NB4 (cell line): Measurements from ENCODE around the gene CLVS2.

ENCODE experiments used
- POLR2A ChIP-seq: IDR thresholded peaks from 2 replicates; pipeline ENCODE4 v1.6.1; 2011; ENCODE audit warnings: mild to moderate bottlenecking; ENCODE audit not compliant: insufficient read length; ENCODE audit errors: extremely low read depth
- TF ChIP-seq, protein P1 (sequence below): IDR thresholded peaks from one replicate; pipeline ENCODE4 v1.5.1; 2012; ENCODE audit warnings: low read depth, low read length

GRCh38 chr6:122956376-122956775 lies 39.7 kb upstream of the CLVS2 start:
- TF ChIP-seq, protein P1, sequence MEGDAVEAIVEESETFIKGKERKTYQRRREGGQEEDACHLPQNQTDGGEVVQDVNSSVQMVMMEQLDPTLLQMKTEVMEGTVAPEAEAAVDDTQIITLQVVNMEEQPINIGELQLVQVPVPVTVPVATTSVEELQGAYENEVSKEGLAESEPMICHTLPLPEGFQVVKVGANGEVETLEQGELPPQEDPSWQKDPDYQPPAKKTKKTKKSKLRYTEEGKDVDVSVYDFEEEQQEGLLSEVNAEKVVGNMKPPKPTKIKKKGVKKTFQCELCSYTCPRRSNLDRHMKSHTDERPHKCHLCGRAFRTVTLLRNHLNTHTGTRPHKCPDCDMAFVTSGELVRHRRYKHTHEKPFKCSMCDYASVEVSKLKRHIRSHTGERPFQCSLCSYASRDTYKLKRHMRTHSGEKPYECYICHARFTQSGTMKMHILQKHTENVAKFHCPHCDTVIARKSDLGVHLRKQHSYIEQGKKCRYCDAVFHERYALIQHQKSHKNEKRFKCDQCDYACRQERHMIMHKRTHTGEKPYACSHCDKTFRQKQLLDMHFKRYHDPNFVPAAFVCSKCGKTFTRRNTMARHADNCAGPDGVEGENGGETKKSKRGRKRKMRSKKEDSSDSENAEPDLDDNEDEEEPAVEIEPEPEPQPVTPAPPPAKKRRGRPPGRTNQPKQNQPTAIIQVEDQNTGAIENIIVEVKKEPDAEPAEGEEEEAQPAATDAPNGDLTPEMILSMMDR = no peak
- no peak for TF ChIP-seq POLR2A
